GM23338 (cell line): ENCODE results near the gene PCTP. TPM values are rescaled to one million over a fixed set of nuclear protein-coding genes. Genes with fewer than 3 reads are reported as not detected.

Source experiments
- ATAC-seq: fragments of 200-7000 bp; cut with Tn5 transposase; 3 replicates; pipeline ENCODE4 v1.9.1; 2020
- DNase-seq: peaks from one replicate; pipeline ENCODE4 v3.0.0-alpha.2; 2015; ENCODE audit warnings: low spot score
- H2AFZ ChIP-seq: fragments of 200-600 bp; sonication (generic); 2 replicates; pipeline ENCODE4 v1.8.0; 2016; ENCODE audit warnings: antibody characterized with exemption, mild to moderate bottlenecking, moderate library complexity
- H3F3A ChIP-seq: fragments of 200-600 bp; sonication (generic); replicated peaks from 2 replicates; pipeline ENCODE4 v1.8.0; 2017; ENCODE audit warnings: antibody characterized with exemption, mixed run types, low read depth
- H3K27ac ChIP-seq: fragments of 200-600 bp; sonication (generic); 2 replicates; pipeline ENCODE4 v1.6.1; 2016; ENCODE audit warnings: low read depth
- H3K27me3 ChIP-seq: fragments of 200-600 bp; sonication (generic); 2 replicates; pipeline ENCODE4 v1.8.0; 2016; ENCODE audit warnings: mild to moderate bottlenecking, mixed run types, moderate library complexity; ENCODE audit not compliant: insufficient read depth
- H3K36me3 ChIP-seq: fragments of 200-600 bp; sonication (generic); 2 replicates; pipeline ENCODE4 v1.8.0; 2016; ENCODE audit warnings: mild to moderate bottlenecking; ENCODE audit not compliant: insufficient read depth
- H3K4me1 ChIP-seq: fragments of 200-600 bp; sonication (generic); 2 replicates; pipeline ENCODE4 v1.8.0; 2016; ENCODE audit warnings: mild to moderate bottlenecking, moderate library complexity; ENCODE audit not compliant: insufficient read depth
- H3K4me2 ChIP-seq: fragments of 200-600 bp; sonication (generic); 2 replicates; pipeline ENCODE4 v1.7.1; 2017; ENCODE audit warnings: mixed run types
- H3K4me3 ChIP-seq: fragments of 200-600 bp; sonication (generic); 2 replicates; pipeline ENCODE4 v1.6.1; 2016; ENCODE audit warnings: mixed run types
- H3K79me2 ChIP-seq: fragments of 200-600 bp; sonication (generic); replicated peaks from 2 replicates; pipeline ENCODE4 v1.8.0; 2017; ENCODE audit warnings: mild to moderate bottlenecking; ENCODE audit not compliant: insufficient read depth
- H3K9me2 ChIP-seq: fragments of 200-600 bp; sonication (generic); 2 replicates; pipeline ENCODE4 v1.8.0; 2017; ENCODE audit not compliant: insufficient read depth
- H4K20me1 ChIP-seq: fragments of 200-600 bp; sonication (generic); replicated peaks from 2 replicates; pipeline ENCODE4 v1.8.0; 2017; ENCODE audit warnings: mild to moderate bottlenecking; ENCODE audit not compliant: insufficient read depth
- H3K27ac Mint-ChIP-seq: 2 replicates; pipeline ENCODE4 v1.8.0; 2020; ENCODE audit warnings: inconsistent platforms, mild to moderate bottlenecking, moderate library complexity, mixed read lengths
- H3K27me3 Mint-ChIP-seq: 3 replicates; pipeline ENCODE4 v1.8.0; 2022; ENCODE audit warnings: low read depth, mild to moderate bottlenecking, moderate library complexity, mixed read lengths, inconsistent platforms; ENCODE audit not compliant: insufficient read depth, poor library complexity
- H3K36me3 Mint-ChIP-seq: 3 replicates; pipeline ENCODE4 v1.8.0; 2021; ENCODE audit warnings: low read depth, mild to moderate bottlenecking, inconsistent platforms, moderate library complexity, mixed read lengths
- H3K4me1 Mint-ChIP-seq: 3 replicates; pipeline ENCODE4 v1.8.0; 2020; ENCODE audit warnings: mild to moderate bottlenecking, inconsistent platforms, mixed read lengths
- H3K4me3 Mint-ChIP-seq: 3 replicates; pipeline ENCODE4 v1.8.0; 2021; ENCODE audit warnings: moderate library complexity, mild to moderate bottlenecking, inconsistent platforms, mixed read lengths
- H3K9me3 Mint-ChIP-seq: 3 replicates; pipeline ENCODE4 v1.8.0; 2020; ENCODE audit warnings: moderate library complexity, mild to moderate bottlenecking, inconsistent platforms, mixed read lengths
- ETS1 ChIP-seq: IDR thresholded peaks from 2 replicates; pipeline ENCODE4 v1.6.1; 2016; ENCODE audit warnings: antibody characterized with exemption
- EZH2 ChIP-seq: fragments of 200-600 bp; sonication (generic); IDR thresholded peaks from one replicate; pipeline ENCODE4 v1.8.0; 2017; ENCODE audit warnings: antibody characterized with exemption, mild to moderate bottlenecking, low read depth; ENCODE audit not compliant: unreplicated experiment
- JUNB ChIP-seq: IDR thresholded peaks from one replicate; pipeline ENCODE4 v1.6.1; 2016; ENCODE audit warnings: antibody characterized with exemption; ENCODE audit not compliant: unreplicated experiment
- REST ChIP-seq: IDR thresholded peaks from one replicate; pipeline ENCODE4 v1.6.1; 2018; ENCODE audit warnings: antibody characterized with exemption; ENCODE audit not compliant: unreplicated experiment
- polyA plus RNA-seq: library from polyadenylated mRNA; unstranded; fragments of >200 nt; fragmentation: Nextera tagmentation; extraction: Ambion mirVana; gene quantifications from 2 replicates; pipeline ENCODE4 v1.2.1, GENCODE V29; 2016
- total RNA-seq: library from RNA; depleted of rRNA; stranded (reverse); fragments of >200 nt; shearing (Covaris generic); gene quantifications from 2 replicates; pipeline ENCODE4 v1.2.3, GENCODE V29; 2014

Gene PCTP
- total and polyA plus RNA-seq, 2 experiments from 2014 or later: 6.4 to 12.3 TPM

- no peak for TF ChIP-seq REST
Observed at GRCh38 chr17:55705847-55706246, 45.0 kb upstream of the PCTP start (continued).

- Mint-ChIP-seq H3K4me1 (peaks cover 23% of the 10 kb centered on the region), H3K36me3 (no peaks in the 10 kb centered on the region), H3K9me3 (no peaks in the 10 kb centered on the region), H3K27me3 (no peaks in the 10 kb centered on the region), H3K27ac (no peak overlapping the region), H3K4me3 (no peak overlapping the region; the same call in 1 of the 3 replicates)
- no peak overlapping the region for H3K4me3 ChIP-seq
- peak overlapping the region; percentile 75; the same call in 1 of the 2 replicates for H2AFZ ChIP-seq
- no peaks in the 10 kb centered on the region for H3K36me3 ChIP-seq
- no peaks in the 10 kb centered on the region for H3K79me2 ChIP-seq
- peak overlapping the region; percentile 53; the same call in 1 of the 2 replicates for H3K4me2 ChIP-seq
- H3K9me2 ChIP-seq: no peaks in the 10 kb centered on the region; the same call in 1 of the 2 replicates
- peaks cover 12% of the 10 kb centered on the region for H3K4me1 ChIP-seq
- ATAC-seq (peak; percentile 88), DNase-seq (peak; percentile 51)
- H3F3A ChIP-seq: no peaks in the 10 kb centered on the region
- no peak overlapping the region for H3K27ac ChIP-seq
- no peak for TF ChIP-seq JUNB
- TF ChIP-seq ETS1: no peak
- TF ChIP-seq REST: no peak
- no peak for TF ChIP-seq EZH2
- no peaks in the 10 kb centered on the region for H4K20me1 ChIP-seq
- no peaks in the 10 kb centered on the region for H3K27me3 ChIP-seq
Observed at GRCh38 chr17:55706808-55707773, 43.8 kb upstream of the PCTP start.
